ENCODE measurements around the gene SWAP70. TPM values are rescaled to one million over a fixed set of nuclear protein-coding genes. Genes with fewer than 3 reads are reported as not detected.

Gene SWAP70
- total and polyA plus RNA-seq, 2 of the 13 experiments (the other 11 are each of a cell fraction or from before 2014, with no cell fraction given), result 4.6 to 8.7 TPM

DNA sequence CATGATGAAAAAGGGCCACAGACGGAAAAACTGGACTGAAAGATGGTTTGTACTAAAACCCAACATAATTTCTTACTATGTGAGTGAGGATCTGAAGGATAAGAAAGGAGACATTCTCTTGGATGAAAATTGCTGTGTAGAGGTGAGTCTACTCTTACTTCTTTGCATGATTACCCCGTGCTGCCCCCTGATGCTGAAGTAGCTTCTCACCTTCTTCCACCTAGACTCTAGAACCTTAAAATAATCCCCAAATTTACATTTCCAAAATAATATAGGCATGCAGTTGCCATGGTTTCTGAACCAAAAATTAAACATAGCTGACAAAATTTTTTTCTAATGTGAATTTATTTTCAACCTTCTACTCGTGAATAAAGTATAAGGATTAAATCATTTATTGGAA lies 64.2 kb downstream of the SWAP70 start:
- ChIA-PET CTCF (ENCODE audit: low intra/inter-chr PET ratio, low total read pairs) (no interaction called here), POLR2A (no interaction called here)
- no peaks in the 10 kb centered on the region for H3K9me3 ChIP-seq (ENCODE audit: low read length)
- TF ChIP-seq, protein P1, sequence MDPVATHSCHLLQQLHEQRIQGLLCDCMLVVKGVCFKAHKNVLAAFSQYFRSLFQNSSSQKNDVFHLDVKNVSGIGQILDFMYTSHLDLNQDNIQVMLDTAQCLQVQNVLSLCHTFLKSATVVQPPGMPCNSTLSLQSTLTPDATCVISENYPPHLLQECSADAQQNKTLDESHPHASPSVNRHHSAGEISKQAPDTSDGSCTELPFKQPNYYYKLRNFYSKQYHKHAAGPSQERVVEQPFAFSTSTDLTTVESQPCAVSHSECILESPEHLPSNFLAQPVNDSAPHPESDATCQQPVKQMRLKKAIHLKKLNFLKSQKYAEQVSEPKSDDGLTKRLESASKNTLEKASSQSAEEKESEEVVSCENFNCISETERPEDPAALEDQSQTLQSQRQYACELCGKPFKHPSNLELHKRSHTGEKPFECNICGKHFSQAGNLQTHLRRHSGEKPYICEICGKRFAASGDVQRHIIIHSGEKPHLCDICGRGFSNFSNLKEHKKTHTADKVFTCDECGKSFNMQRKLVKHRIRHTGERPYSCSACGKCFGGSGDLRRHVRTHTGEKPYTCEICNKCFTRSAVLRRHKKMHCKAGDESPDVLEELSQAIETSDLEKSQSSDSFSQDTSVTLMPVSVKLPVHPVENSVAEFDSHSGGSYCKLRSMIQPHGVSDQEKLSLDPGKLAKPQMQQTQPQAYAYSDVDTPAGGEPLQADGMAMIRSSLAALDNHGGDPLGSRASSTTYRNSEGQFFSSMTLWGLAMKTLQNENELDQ (CRISPR knock-in tag; IDR thresholded peaks at IDR 0.05; ENCODE audit: borderline replicate concordance), result no peak
- TF ChIP-seq MTA1 (CRISPR knock-in tag; IDR thresholded peaks at IDR 0.05; ENCODE audit: borderline replicate concordance) (no peak), SIX1 (CRISPR knock-in tag; IDR thresholded peaks at IDR 0.05; ENCODE audit: borderline replicate concordance) (no peak), KLF11 (CRISPR knock-in tag; IDR thresholded peaks at IDR 0.05) (no peak), TOPORS (CRISPR knock-in tag; IDR thresholded peaks at IDR 0.05) (no peak), ZNF589 (CRISPR knock-in tag; conservative IDR thresholded peaks at IDR 0.05) (no peak), PHF20 (CRISPR knock-in tag; IDR thresholded peaks at IDR 0.05) (no peak), IKZF4 (CRISPR knock-in tag; IDR thresholded peaks at IDR 0.05; ENCODE audit: borderline replicate concordance, low read depth, not compliant biosample characterization) (no peak), SNAI1 (CRISPR knock-in tag; IDR thresholded peaks at IDR 0.05; ENCODE audit: borderline replicate concordance) (no peak), NCOA1 (CRISPR knock-in tag; IDR thresholded peaks at IDR 0.05) (no peak), CENPX (CRISPR knock-in tag; IDR thresholded peaks at IDR 0.05) (no peak), ISL2 (CRISPR knock-in tag; IDR thresholded peaks at IDR 0.05) (no peak), ZBTB21 (CRISPR knock-in tag; IDR thresholded peaks at IDR 0.05) (no peak), POLR2AphosphoS5 (IDR thresholded peaks at IDR 0.05; ENCODE audit: low read depth, low read length) (no peak), SNRNP70 (IDR thresholded peaks at IDR 0.05; ENCODE audit: low read depth, low read length) (no peak), TBL1XR1 (IDR thresholded peaks at IDR 0.05; ENCODE audit: borderline replicate concordance, low read length, partially characterized antibody) (no peak)
- TF ChIP-seq, protein P2, sequence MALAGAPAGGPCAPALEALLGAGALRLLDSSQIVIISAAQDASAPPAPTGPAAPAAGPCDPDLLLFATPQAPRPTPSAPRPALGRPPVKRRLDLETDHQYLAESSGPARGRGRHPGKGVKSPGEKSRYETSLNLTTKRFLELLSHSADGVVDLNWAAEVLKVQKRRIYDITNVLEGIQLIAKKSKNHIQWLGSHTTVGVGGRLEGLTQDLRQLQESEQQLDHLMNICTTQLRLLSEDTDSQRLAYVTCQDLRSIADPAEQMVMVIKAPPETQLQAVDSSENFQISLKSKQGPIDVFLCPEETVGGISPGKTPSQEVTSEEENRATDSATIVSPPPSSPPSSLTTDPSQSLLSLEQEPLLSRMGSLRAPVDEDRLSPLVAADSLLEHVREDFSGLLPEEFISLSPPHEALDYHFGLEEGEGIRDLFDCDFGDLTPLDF (CRISPR knock-in tag; IDR thresholded peaks at IDR 0.05), result no peak
- TF ChIP-seq, protein P3, sequence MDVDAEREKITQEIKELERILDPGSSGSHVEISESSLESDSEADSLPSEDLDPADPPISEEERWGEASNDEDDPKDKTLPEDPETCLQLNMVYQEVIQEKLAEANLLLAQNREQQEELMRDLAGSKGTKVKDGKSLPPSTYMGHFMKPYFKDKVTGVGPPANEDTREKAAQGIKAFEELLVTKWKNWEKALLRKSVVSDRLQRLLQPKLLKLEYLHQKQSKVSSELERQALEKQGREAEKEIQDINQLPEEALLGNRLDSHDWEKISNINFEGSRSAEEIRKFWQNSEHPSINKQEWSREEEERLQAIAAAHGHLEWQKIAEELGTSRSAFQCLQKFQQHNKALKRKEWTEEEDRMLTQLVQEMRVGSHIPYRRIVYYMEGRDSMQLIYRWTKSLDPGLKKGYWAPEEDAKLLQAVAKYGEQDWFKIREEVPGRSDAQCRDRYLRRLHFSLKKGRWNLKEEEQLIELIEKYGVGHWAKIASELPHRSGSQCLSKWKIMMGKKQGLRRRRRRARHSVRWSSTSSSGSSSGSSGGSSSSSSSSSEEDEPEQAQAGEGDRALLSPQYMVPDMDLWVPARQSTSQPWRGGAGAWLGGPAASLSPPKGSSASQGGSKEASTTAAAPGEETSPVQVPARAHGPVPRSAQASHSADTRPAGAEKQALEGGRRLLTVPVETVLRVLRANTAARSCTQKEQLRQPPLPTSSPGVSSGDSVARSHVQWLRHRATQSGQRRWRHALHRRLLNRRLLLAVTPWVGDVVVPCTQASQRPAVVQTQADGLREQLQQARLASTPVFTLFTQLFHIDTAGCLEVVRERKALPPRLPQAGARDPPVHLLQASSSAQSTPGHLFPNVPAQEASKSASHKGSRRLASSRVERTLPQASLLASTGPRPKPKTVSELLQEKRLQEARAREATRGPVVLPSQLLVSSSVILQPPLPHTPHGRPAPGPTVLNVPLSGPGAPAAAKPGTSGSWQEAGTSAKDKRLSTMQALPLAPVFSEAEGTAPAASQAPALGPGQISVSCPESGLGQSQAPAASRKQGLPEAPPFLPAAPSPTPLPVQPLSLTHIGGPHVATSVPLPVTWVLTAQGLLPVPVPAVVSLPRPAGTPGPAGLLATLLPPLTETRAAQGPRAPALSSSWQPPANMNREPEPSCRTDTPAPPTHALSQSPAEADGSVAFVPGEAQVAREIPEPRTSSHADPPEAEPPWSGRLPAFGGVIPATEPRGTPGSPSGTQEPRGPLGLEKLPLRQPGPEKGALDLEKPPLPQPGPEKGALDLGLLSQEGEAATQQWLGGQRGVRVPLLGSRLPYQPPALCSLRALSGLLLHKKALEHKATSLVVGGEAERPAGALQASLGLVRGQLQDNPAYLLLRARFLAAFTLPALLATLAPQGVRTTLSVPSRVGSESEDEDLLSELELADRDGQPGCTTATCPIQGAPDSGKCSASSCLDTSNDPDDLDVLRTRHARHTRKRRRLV (CRISPR knock-in tag; IDR thresholded peaks at IDR 0.05), result no peak
- no peaks in the 10 kb centered on the region for H4K20me1 ChIP-seq (ENCODE audit: insufficient read depth, low read length)
- ATAC-seq, result no peak
- intact Hi-C loops (cut with micrococcal nuclease; ENCODE audit: unreplicated experiment), result no loop called here
- no peaks in the 10 kb centered on the region for H3K79me2 ChIP-seq (ENCODE audit: insufficient read depth, low read length)
- no peaks in the 10 kb centered on the region for H3K27me3 ChIP-seq (ENCODE audit: control insufficient read depth in 1 of 2, insufficient read depth in 2 of 2, low read length in 2 of 2)
- no peak overlapping the region for H3K4me2 ChIP-seq (ENCODE audit: low read depth, low read length)
- DNase-seq (ENCODE audit: low spot score), result no peak
- no peak overlapping the region for H3K27ac ChIP-seq (ENCODE audit: extremely low read length, insufficient read depth, low read length)
- no peak for FAIRE-seq
- no peak overlapping the region for H2AFZ ChIP-seq (ENCODE audit: low read length)
- in situ Hi-C loops (cut with HindIII; ENCODE audit: extremely low pct_ligation_motif_present, low pct_unique_long_range_greater_than_20kb), result no loop called here
- H3K9ac ChIP-seq (ENCODE audit: insufficient read depth, low read depth, low read length), result no peak overlapping the region
- no peaks in the 10 kb centered on the region for H3K4me1 ChIP-seq (ENCODE audit: insufficient read depth, low read length)
- no TSS peak for BruUV-seq (replicated peaks)
- peaks cover 0 to 19% of the 10 kb centered on the region in 2 experiments; a peak in 2 of 5 replicates for H3K36me3 ChIP-seq (replicated peaks in 1 of 2; ENCODE audit: control insufficient read depth in 1 of 2, insufficient read depth in 2 of 2, low read length in 2 of 2)
- H3K4me3 ChIP-seq (replicated peaks in 1 of 3; ENCODE audit: insufficient read depth in 1 of 3, low read depth in 2 of 3, low read length in 3 of 3), result no peak overlapping the region
- 89% methylated on average over 3 of the region's 3 CpGs for WGBS (ENCODE audit: low lambda C conversion rate)
